H1 (cell line): Measurements from ENCODE around the gene APEH. TPM values are rescaled to one million over a fixed set of nuclear protein-coding genes. Genes with fewer than 3 reads are reported as not detected.

Source experiments
- CTCF ChIA-PET: fragments of 300-600 bp; sonication (Branson Sonifier 250); formaldehyde crosslinking; loops from one replicate; lab custom pipeline; 2021; ENCODE audit not compliant: partially characterized antibody; lab: Charles Lee
- POLR2A ChIA-PET: fragments of 300-600 bp; sonication (Branson Sonifier 250); formaldehyde crosslinking; loops from one replicate; lab custom pipeline; 2021; ENCODE audit warnings: inconsistent platforms; ENCODE audit not compliant: partially characterized antibody; lab: Charles Lee
- DNase-seq, 2 experiments: peaks; one replicate each; pipeline versions ENCODE4 v3.0.0 to v3.0.0-alpha.2; 2010 to 2022; ENCODE audit warnings: low spot score in 2 of 2, low read depth in 1 of 2, mixed read lengths in 1 of 2
- FAIRE-seq: peaks from 2 replicates; lab custom pipeline; 2011; peaks lifted over from hg19 to GRCh38; lab: Jason Lieb, UNC
- H2AFZ ChIP-seq: 2 replicates; pipeline ENCODE4 v1.8.1; 2012; ENCODE audit warnings: low read length, inconsistent platforms
- H2AK5ac ChIP-seq: 2 replicates; pipeline ENCODE4 v1.6.1; 2013; ENCODE audit warnings: low read depth, low read length
- H2BK120ac ChIP-seq: replicated peaks from 2 replicates; pipeline ENCODE3; 2013; ENCODE audit warnings: low read depth, low read length, inconsistent platforms
- H2BK12ac ChIP-seq: 2 replicates; pipeline ENCODE4 v1.6.1; 2013; ENCODE audit warnings: low read depth, low read length
- H2BK15ac ChIP-seq: 2 replicates; pipeline ENCODE4 v1.6.1; 2013; ENCODE audit warnings: low read length
- H2BK20ac ChIP-seq: 2 replicates; pipeline ENCODE4 v1.6.1; 2013; ENCODE audit warnings: low read length
- H2BK5ac ChIP-seq: 2 replicates; pipeline ENCODE4 v1.6.1; 2013; ENCODE audit warnings: low read depth, low read length
- H3K14ac ChIP-seq: 2 replicates; pipeline ENCODE4 v1.6.1; 2013; ENCODE audit warnings: inconsistent platforms; ENCODE audit not compliant: insufficient read length
- H3K18ac ChIP-seq: 2 replicates; pipeline ENCODE4 v1.6.1; 2013; ENCODE audit warnings: low read length; ENCODE audit errors: extremely low read depth
- H3K23ac ChIP-seq: 2 replicates; pipeline ENCODE4 v1.6.1; 2013; ENCODE audit warnings: inconsistent platforms; ENCODE audit not compliant: insufficient read length
- H3K23me2 ChIP-seq: 2 replicates; pipeline ENCODE4 v1.6.1; 2013; ENCODE audit warnings: low read depth, low read length
- H3K27ac ChIP-seq: 2 replicates; pipeline ENCODE4 v1.6.1; 2011; ENCODE audit warnings: low read depth, low read length, inconsistent platforms
- H3K27me3 ChIP-seq, 4 experiments: replicated peaks in 1 of 4; 1 replicate in 1 of 4; 2 replicates in 3 of 4; pipeline versions ENCODE4 v1.6.1 to v1.8.1; 2011 to 2013; ENCODE audit warnings: low read length in 3 of 4, mild to moderate bottlenecking in 3 of 4, inconsistent platforms in 2 of 4, mixed read lengths in 2 of 4, moderate library complexity in 1 of 4; ENCODE audit not compliant: control insufficient read depth in 3 of 4, insufficient read depth in 3 of 4; ENCODE audit errors: extremely low read depth in 1 of 4
- H3K36me3 ChIP-seq, 4 experiments: 2 replicates each; pipeline versions ENCODE4 v1.6.1 to v1.8.1; 2011 to 2013; ENCODE audit warnings: mild to moderate bottlenecking in 4 of 4, low read length in 3 of 4, moderate library complexity in 2 of 4, control low read depth in 1 of 4, inconsistent platforms in 1 of 4; ENCODE audit not compliant: insufficient read depth in 4 of 4, control insufficient read depth in 2 of 4
- H3K4ac ChIP-seq: replicated peaks from 2 replicates; pipeline ENCODE3; 2013; ENCODE audit warnings: low read length, low read depth, mixed read lengths, inconsistent platforms; ENCODE audit not compliant: insufficient read length
- H3K4me1 ChIP-seq, 4 experiments: replicated peaks in 1 of 4; 1 replicate in 1 of 4; 2 replicates in 3 of 4; pipeline versions ENCODE4 v1.6.1 to v1.8.1; 2011 to 2013; ENCODE audit warnings: low read length in 3 of 4, inconsistent platforms in 2 of 4, mixed read lengths in 1 of 4; ENCODE audit not compliant: insufficient read depth in 4 of 4, control insufficient read depth in 3 of 4
- H3K4me2 ChIP-seq, 2 experiments: 2 replicates each; pipeline versions ENCODE4 v1.6.1 to v1.8.1; 2011 to 2013; ENCODE audit warnings: low read depth in 2 of 2, low read length in 2 of 2, control low read depth in 1 of 2, inconsistent platforms in 1 of 2, mild to moderate bottlenecking in 1 of 2; ENCODE audit not compliant: insufficient read depth in 1 of 2
- H3K4me3 ChIP-seq, 4 experiments: fragments of 200-600, 300-600 bp in 1 of 4; sonication (generic), shearing (Covaris generic), sonication (Bioruptor Twin) in 1 of 4; 2 replicates each; pipeline versions ENCODE4 v1.5.1 to v1.8.1; 2011 to 2016; ENCODE audit warnings: low read length in 4 of 4, low read depth in 3 of 4, control low read depth in 2 of 4, inconsistent platforms in 2 of 4, mild to moderate bottlenecking in 2 of 4, mixed read lengths in 1 of 4, moderate library complexity in 1 of 4; ENCODE audit not compliant: insufficient read depth in 2 of 4; ENCODE audit errors: extremely low read depth in 1 of 4
- H3K56ac ChIP-seq: replicated peaks from 2 replicates; pipeline ENCODE3; 2013; ENCODE audit warnings: low read depth, mild to moderate bottlenecking, mixed read lengths, low read length, inconsistent platforms; ENCODE audit not compliant: insufficient read length
- H3K79me1 ChIP-seq: 2 replicates; pipeline ENCODE4 v1.6.1; 2013; ENCODE audit warnings: low read depth, low read length, control low read depth
- H3K79me2 ChIP-seq, 2 experiments: 2 replicates each; pipeline versions ENCODE4 v1.6.1 to v1.8.1; 2012 to 2013; ENCODE audit warnings: low read length in 2 of 2, mild to moderate bottlenecking in 2 of 2, inconsistent platforms in 1 of 2; ENCODE audit not compliant: insufficient read depth in 2 of 2, control insufficient read depth in 1 of 2
- H3K9ac ChIP-seq, 4 experiments: replicated peaks in 1 of 4; 1 replicate in 1 of 4; 2 replicates in 3 of 4; pipeline versions ENCODE4 v1.6.1 to v1.8.1; 2011 to 2013; ENCODE audit warnings: low read depth in 3 of 4, low read length in 3 of 4, control low read depth in 2 of 4, mild to moderate bottlenecking in 2 of 4, moderate library complexity in 2 of 4, inconsistent platforms in 1 of 4; ENCODE audit errors: extremely low read depth in 1 of 4
- H3K9me3 ChIP-seq, 2 experiments: 2 replicates each; pipeline versions ENCODE4 v1.6.1 to v1.8.1; 2012 to 2013; ENCODE audit warnings: mild to moderate bottlenecking in 2 of 2, moderate library complexity in 2 of 2, control low read depth in 1 of 2, inconsistent platforms in 1 of 2, low read depth in 1 of 2, low read length in 1 of 2, mixed read lengths in 1 of 2; ENCODE audit not compliant: insufficient read depth in 2 of 2
- H4K20me1 ChIP-seq, 2 experiments: replicated peaks in 1 of 2; 2 replicates each; pipeline versions ENCODE3 to v1.8.1; 2011 to 2013; ENCODE audit warnings: inconsistent platforms in 2 of 2, low read length in 2 of 2, mild to moderate bottlenecking in 1 of 2; ENCODE audit not compliant: insufficient read depth in 2 of 2, control insufficient read depth in 1 of 2
- H4K5ac ChIP-seq: 2 replicates; pipeline ENCODE4 v1.6.1; 2013; ENCODE audit warnings: low read length, low read depth, mixed read lengths, inconsistent platforms; ENCODE audit not compliant: insufficient read length
- H4K8ac ChIP-seq: 2 replicates; pipeline ENCODE4 v1.8.0; 2013; ENCODE audit warnings: mild to moderate bottlenecking, moderate library complexity, low read length, inconsistent platforms; ENCODE audit not compliant: insufficient read depth; ENCODE audit errors: extremely low read depth
- H4K91ac ChIP-seq: replicated peaks from 2 replicates; pipeline ENCODE3; 2013; ENCODE audit warnings: low read length, mixed read lengths, inconsistent platforms; ENCODE audit not compliant: insufficient read length
- RAD21 ChIP-seq, 2 experiments: IDR thresholded peaks in 1 of 2; conservative IDR thresholded peaks in 1 of 2; 2 replicates each; pipeline ENCODE4 v1.6.1; 2011; ENCODE audit warnings: low read depth in 2 of 2, low read length in 2 of 2, improper control_type of control experiment in 1 of 2, inconsistent platforms in 1 of 2, mild to moderate bottlenecking in 1 of 2, moderate library complexity in 1 of 2
- WGBS, 2 experiments: shearing (Covaris generic) in 1 of 2; methylation state at CpG; one replicate each; pipeline versions ENCODE4 v1.1.6 to v1.1.7; 2013 to 2015; ENCODE audit warnings: low lambda C conversion rate in 2 of 2, mixed read lengths in 2 of 2, inconsistent platforms in 1 of 2, low coverage in 1 of 2, missing lambda C conversion rate in 1 of 2; ENCODE audit not compliant: insufficient replicate concordance in 2 of 2, insufficient coverage in 1 of 2, insufficient read length in 1 of 2; ENCODE audit errors: extremely low coverage in 1 of 2, missing lambda C conversion rate in 1 of 2; 5-methylcytosine and 5-hydroxymethylcytosine counted together
- polyA plus RNA-seq, 7 experiments: library from polyadenylated mRNA; depleted of rRNA in 3 of 7; stranded (reverse) in 5 of 7; unstranded in 2 of 7; fragments of >200 nt in 5 of 7; fragments of 200-250 nt in 2 of 7; gene quantifications; 1 replicate in 5 of 7; 2 replicates in 1 of 7; 4 replicates in 1 of 7; pipeline versions ENCODE4 v1.2.1 to v1.2.3, GENCODE V29; 2011 to 2013; ENCODE audit warnings: missing spikeins in 2 of 7, mixed read lengths in 2 of 7
- total RNA-seq: library from RNA; stranded (reverse); fragmentation: NEBNext Ultra II Directional; extraction: Animal tissue kit (Norgen Biotek cat#: 25700); gene quantifications from 2 replicates; pipeline ENCODE4 v1.2.1, GENCODE V29; 2021
- TF ChIP-seq, protein P1 (sequence below): IDR thresholded peaks from 2 replicates; pipeline ENCODE4 v1.6.1; 2011; ENCODE audit warnings: low read depth, mild to moderate bottlenecking, low read length; ENCODE audit not compliant: insufficient read depth
- TF ChIP-seq, protein P2 (sequence below), 3 experiments: IDR thresholded peaks; 1 replicate in 2 of 3; 2 replicates in 1 of 3; pipeline versions ENCODE4 v1.5.1 to v1.6.1; 2011; ENCODE audit warnings: low read length in 3 of 3, mild to moderate bottlenecking in 3 of 3, inconsistent platforms in 2 of 3, low read depth in 1 of 3, moderate library complexity in 1 of 3; ENCODE audit not compliant: insufficient read depth in 1 of 3; ENCODE audit errors: control extremely low read depth in 1 of 3

APEH gene
- total and polyA plus RNA-seq, 2 of the 8 experiments (the other 6 are each of a cell fraction or from before 2014, with no cell fraction given), result 222 to 260 TPM

DNA sequence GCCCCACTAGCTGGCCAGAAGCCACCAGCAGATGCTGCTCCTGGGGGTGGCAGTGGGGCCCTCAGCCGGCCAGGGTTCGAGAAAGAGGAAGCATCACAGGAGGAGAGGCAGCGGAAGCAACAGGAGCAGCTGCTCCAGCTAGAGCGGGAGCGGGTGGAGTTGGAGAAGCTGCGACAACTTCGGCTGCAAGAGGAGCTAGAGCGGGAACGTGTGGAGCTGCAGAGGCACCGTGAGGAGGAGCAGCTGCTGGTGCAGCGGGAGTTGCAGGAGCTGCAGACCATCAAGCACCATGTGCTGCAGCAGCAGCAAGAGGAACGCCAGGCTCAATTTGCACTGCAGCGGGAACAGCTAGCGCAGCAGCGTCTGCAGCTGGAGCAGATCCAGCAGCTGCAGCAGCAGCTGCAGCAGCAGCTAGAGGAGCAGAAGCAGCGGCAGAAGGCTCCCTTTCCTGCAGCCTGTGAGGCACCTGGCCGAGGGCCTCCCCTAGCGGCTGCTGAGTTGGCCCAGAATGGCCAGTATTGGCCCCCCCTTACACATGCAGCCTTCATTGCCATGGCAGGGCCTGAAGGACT is 17.5 kb upstream of the APEH start:
- FAIRE-seq, result no peak
- ChIA-PET CTCF (interaction anchor here (1.0 to 7.9 kb wide), 11 partner anchors 9 to 203 kb away, joined by 3 to 39 read pairs (median 5); no protein-coding TSS in a partner anchor), POLR2A (interaction anchor here (0.6 kb wide), 1 partner anchor 274 kb away, joined by 3 read pairs; no protein-coding TSS in a partner anchor)
- no peak overlapping the region for H3K18ac ChIP-seq
- H2BK20ac ChIP-seq, result no peak overlapping the region
- H3K56ac ChIP-seq, result no peak overlapping the region
- no peaks in the 10 kb centered on the region for H4K20me1 ChIP-seq
- H2BK120ac ChIP-seq, result no peak overlapping the region
- H3K27ac ChIP-seq, result no peak overlapping the region
- TF ChIP-seq RAD21 (IDR thresholded peaks at IDR 0.05 in 1 of 2, conservative IDR thresholded peaks at IDR 0.05 in 1 of 2; ENCODE audit: low read depth in 2 of 2, low read length in 2 of 2), result peak in 1 of 2 experiments; percentile 38; a peak in 1 of 4 replicates
- TF ChIP-seq, protein P1, sequence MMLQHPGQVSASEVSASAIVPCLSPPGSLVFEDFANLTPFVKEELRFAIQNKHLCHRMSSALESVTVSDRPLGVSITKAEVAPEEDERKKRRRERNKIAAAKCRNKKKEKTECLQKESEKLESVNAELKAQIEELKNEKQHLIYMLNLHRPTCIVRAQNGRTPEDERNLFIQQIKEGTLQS, result no peak
- TF ChIP-seq, protein P2, sequence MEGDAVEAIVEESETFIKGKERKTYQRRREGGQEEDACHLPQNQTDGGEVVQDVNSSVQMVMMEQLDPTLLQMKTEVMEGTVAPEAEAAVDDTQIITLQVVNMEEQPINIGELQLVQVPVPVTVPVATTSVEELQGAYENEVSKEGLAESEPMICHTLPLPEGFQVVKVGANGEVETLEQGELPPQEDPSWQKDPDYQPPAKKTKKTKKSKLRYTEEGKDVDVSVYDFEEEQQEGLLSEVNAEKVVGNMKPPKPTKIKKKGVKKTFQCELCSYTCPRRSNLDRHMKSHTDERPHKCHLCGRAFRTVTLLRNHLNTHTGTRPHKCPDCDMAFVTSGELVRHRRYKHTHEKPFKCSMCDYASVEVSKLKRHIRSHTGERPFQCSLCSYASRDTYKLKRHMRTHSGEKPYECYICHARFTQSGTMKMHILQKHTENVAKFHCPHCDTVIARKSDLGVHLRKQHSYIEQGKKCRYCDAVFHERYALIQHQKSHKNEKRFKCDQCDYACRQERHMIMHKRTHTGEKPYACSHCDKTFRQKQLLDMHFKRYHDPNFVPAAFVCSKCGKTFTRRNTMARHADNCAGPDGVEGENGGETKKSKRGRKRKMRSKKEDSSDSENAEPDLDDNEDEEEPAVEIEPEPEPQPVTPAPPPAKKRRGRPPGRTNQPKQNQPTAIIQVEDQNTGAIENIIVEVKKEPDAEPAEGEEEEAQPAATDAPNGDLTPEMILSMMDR (IDR thresholded peaks at IDR 0.05; ENCODE audit: control extremely low read depth in 1 of 3, insufficient read depth in 1 of 3, low read depth in 1 of 3, low read length in 3 of 3), result peak in 2 of 3 experiments; percentile 10 to 16; a peak in 1 of 4 replicates
- H2AK5ac ChIP-seq, result no peak overlapping the region
- no peak overlapping the region for H3K23ac ChIP-seq
- H2BK12ac ChIP-seq, result no peak overlapping the region
- H2BK5ac ChIP-seq, result no peak overlapping the region
- no peak overlapping the region for H4K5ac ChIP-seq
- no peaks in the 10 kb centered on the region; the same call in 1 of the 2 replicates for H3K79me1 ChIP-seq
- no peaks in the 10 kb centered on the region for H3K9me3 ChIP-seq
- H3K4me3 ChIP-seq, result no peak overlapping the region
- H3K27me3 ChIP-seq, result no peaks in the 10 kb centered on the region
- no peak overlapping the region; the same call in 1 of the 2 replicates for H4K8ac ChIP-seq
- H3K4me2 ChIP-seq, result no peak overlapping the region
- no peaks in the 10 kb centered on the region for H3K79me2 ChIP-seq
- H4K91ac ChIP-seq, result no peak overlapping the region
- H3K4me1 ChIP-seq, result no peaks in the 10 kb centered on the region
- H3K9ac ChIP-seq, result no peak overlapping the region
- DNase-seq, result no peak
- H3K36me3 ChIP-seq, result no peaks in the 10 kb centered on the region
- no peak overlapping the region for H2AFZ ChIP-seq
- 87% methylated on average over 17 of the region's 18 CpGs; no CpG with 5 or more reads in 1 of the 2 experiments for WGBS, 2 experiments
- H3K14ac ChIP-seq, result no peak overlapping the region
- no peak overlapping the region for H2BK15ac ChIP-seq
- H3K4ac ChIP-seq, result no peak overlapping the region
- H3K23me2 ChIP-seq, result no peaks in the 10 kb centered on the region
